Suprapubic skin (tissue), 4 donors: ENCODE measurements around the gene DRD5. TPM values are rescaled to one million over a fixed set of nuclear protein-coding genes. Genes with fewer than 3 reads are reported as not detected.

Experiments
- DNase-seq, 2 donors: peaks; one replicate each; pipeline ENCODE4 v3.0.0-alpha.2; 2019; ENCODE audit warnings: low spot score in 2 of 2
- H3K27ac ChIP-seq: fragments of 200-600 bp; sonication (generic); one replicate; pipeline ENCODE4 v1.5.1; 2019
- H3K27me3 ChIP-seq: fragments of 200-600 bp; sonication (generic); one replicate; pipeline ENCODE4 v1.5.1; 2019
- H3K36me3 ChIP-seq: fragments of 200-600 bp; sonication (generic); one replicate; pipeline ENCODE4 v1.5.1; 2019
- H3K4me1 ChIP-seq: fragments of 200-600 bp; sonication (generic); one replicate; pipeline ENCODE4 v1.5.1; 2019
- H3K4me3 ChIP-seq: fragments of 200-600 bp; sonication (generic); one replicate; pipeline ENCODE4 v1.5.1; 2019; ENCODE audit warnings: mild to moderate bottlenecking
- H3K9me3 ChIP-seq: fragments of 200-600 bp; sonication (generic); one replicate; pipeline ENCODE4 v1.5.1; 2019
- CTCF ChIP-seq, 2 donors: fragments of 200-600 bp in 1 of 2; fragments of 450-650 bp in 1 of 2; sonication (generic) in 1 of 2; IDR thresholded peaks; one replicate each; pipeline ENCODE4 v1.5.1; 2016 to 2019; ENCODE audit warnings: antibody characterized with exemption in 2 of 2, mild to moderate bottlenecking in 1 of 2, moderate library complexity in 1 of 2
- EP300 ChIP-seq: sonication (generic); formaldehyde crosslinking; IDR thresholded peaks from one replicate; pipeline ENCODE4 v1.6.1; 2017; ENCODE audit warnings: antibody characterized with exemption
- POLR2A ChIP-seq, 2 donors: fragments of 450-650 bp; IDR thresholded peaks; one replicate each; pipeline ENCODE4 v1.6.1; 2017; ENCODE audit warnings: antibody characterized with exemption in 2 of 2, mild to moderate bottlenecking in 2 of 2, moderate library complexity in 2 of 2
- POLR2AphosphoS5 ChIP-seq, 3 donors: sonication (generic); formaldehyde crosslinking; IDR thresholded peaks; one replicate each; pipeline ENCODE4 v1.6.1; 2017; ENCODE audit warnings: antibody characterized with exemption in 3 of 3
- WGBS: methylation state at CpG from one replicate; pipeline ENCODE4 v1.1.5; 2018; 5-methylcytosine and 5-hydroxymethylcytosine counted together
- total RNA-seq, 4 donors: library from RNA; depleted of rRNA; stranded (reverse); fragments of >200 nt; gene quantifications; one replicate each; pipeline ENCODE4 v1.1.0, GENCODE V29; 2016

DRD5 gene
- total RNA-seq, 4 donors from 2014 or later, result not detected

DNA sequence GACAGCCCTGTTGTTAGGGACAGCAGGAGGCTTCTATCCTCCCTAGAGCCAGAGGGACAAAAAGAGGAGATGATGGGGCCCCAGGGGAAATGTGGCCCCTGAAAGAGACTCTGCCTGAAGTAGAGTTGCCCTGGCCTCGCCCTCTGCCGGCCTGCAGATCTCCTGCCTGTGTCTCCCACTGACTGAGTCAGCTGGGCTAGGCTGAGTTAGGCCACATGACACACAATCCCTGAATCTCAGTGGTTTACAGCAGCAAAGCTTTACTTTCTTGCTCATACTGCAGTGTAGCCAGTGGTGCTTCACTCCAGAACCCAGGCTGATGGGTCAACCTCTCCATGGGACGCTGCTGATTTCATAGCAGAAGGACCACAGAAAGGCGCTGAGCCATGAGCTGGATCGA, 23.5 kb downstream of the DRD5 start:
- H3K27ac ChIP-seq, result no peak overlapping the region
- no peaks in the 10 kb centered on the region for H3K9me3 ChIP-seq
- H3K4me1 ChIP-seq, result no peaks in the 10 kb centered on the region
- no peak for DNase-seq
- H3K36me3 ChIP-seq, result no peaks in the 10 kb centered on the region
- no peak for TF ChIP-seq POLR2AphosphoS5 (IDR thresholded peaks at IDR 0.05)
- TF ChIP-seq POLR2A (IDR thresholded peaks at IDR 0.05), result no peak
- TF ChIP-seq CTCF (IDR thresholded peaks at IDR 0.05), result no peak
- TF ChIP-seq EP300, result no peak
- H3K4me3 ChIP-seq, result no peak overlapping the region
- WGBS, result 94% methylated on average over 5 of the region's 5 CpGs
- H3K27me3 ChIP-seq, result no peaks in the 10 kb centered on the region

GRCh38 chr4:9808077-9808476, 26.6 kb downstream of the DRD5 start:
- 81% methylated on average over 5 of the region's 5 CpGs for WGBS
- peaks cover 6% of the 10 kb centered on the region for H3K4me1 ChIP-seq
- TF ChIP-seq CTCF (IDR thresholded peaks at IDR 0.05), result no peak
- TF ChIP-seq POLR2AphosphoS5 (IDR thresholded peaks at IDR 0.05), result no peak
- no peak for TF ChIP-seq EP300
- no peak for TF ChIP-seq POLR2A (IDR thresholded peaks at IDR 0.05)

DNA sequence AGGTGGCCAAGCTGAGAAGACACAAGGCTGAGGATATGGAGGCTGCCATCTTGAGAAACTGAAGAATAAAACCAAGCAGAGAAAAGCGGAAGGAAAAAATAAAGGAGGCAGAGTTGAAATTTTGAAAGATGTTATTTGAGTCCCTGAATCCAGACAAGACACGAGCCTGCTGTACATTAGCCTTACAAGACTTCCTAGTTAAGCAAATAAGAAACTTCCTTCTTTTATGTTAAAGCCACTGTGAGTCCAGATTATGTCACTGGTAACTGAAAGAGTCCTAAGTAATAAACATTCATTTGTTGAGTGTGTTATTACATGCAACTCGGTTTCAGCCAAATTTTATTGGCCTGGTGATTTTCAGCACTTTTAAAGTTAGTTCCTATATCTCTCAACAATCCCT, 30.4 kb downstream of the DRD5 start:
- Histone ChIP-seq H3K4me3 (no peak overlapping the region), H3K36me3 (no peaks in the 10 kb centered on the region), H3K27me3 (no peaks in the 10 kb centered on the region), H3K4me1 (peaks cover 8% of the 10 kb centered on the region), H3K27ac (no peak overlapping the region), H3K9me3 (no peaks in the 10 kb centered on the region)
- WGBS, result 83% methylated on average over 3 of the region's 3 CpGs
- TF ChIP-seq EP300, result no peak
- TF ChIP-seq POLR2AphosphoS5 (IDR thresholded peaks at IDR 0.05), result no peak
- no peak for TF ChIP-seq POLR2A (IDR thresholded peaks at IDR 0.05)
- TF ChIP-seq CTCF (IDR thresholded peaks at IDR 0.05), result no peak
- DNase-seq, result no peak

More at GRCh38 chr4:9808077-9808476, 26.6 kb downstream of the DRD5 start:
- no peak overlapping the region for H3K27ac ChIP-seq
- H3K27me3 ChIP-seq, result no peaks in the 10 kb centered on the region
- H3K9me3 ChIP-seq, result no peaks in the 10 kb centered on the region
- DNase-seq, result no peak
- no peak overlapping the region for H3K4me3 ChIP-seq
- H3K36me3 ChIP-seq, result no peaks in the 10 kb centered on the region

- TF ChIP-seq EP300 (no peak), POLR2AphosphoS5 (IDR thresholded peaks at IDR 0.05) (no peak), POLR2A (IDR thresholded peaks at IDR 0.05) (no peak), CTCF (IDR thresholded peaks at IDR 0.05) (no peak)
- WGBS, result 43% methylated on average over 4 of the region's 4 CpGs
- Histone ChIP-seq H3K4me1 (peaks cover 8% of the 10 kb centered on the region), H3K4me3 (no peak overlapping the region), H3K9me3 (no peaks in the 10 kb centered on the region), H3K27ac (no peak overlapping the region), H3K36me3 (no peaks in the 10 kb centered on the region), H3K27me3 (no peaks in the 10 kb centered on the region)
- DNase-seq, result no peak
These were observed 31.3 kb downstream of the DRD5 start for GRCh38 chr4:9812501-9813340.

DNA sequence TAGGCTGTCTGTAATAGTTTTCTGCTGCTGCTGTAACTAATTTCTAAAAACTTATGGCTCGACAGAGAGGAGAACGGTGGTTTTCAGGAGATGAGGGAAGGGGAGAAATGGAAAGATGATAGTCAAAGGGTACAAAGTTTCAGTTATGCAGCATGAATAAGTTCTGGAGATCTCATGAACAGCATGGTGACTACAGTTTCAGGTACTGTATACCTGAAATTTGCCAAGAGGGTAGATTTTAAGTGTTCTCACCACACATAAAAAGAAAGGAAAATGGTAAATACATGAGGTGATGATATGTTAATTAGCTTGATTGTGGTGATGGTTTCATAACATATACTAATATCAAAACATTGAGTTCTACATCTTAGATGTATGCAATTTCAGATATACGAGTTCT, 34.9 kb downstream of the DRD5 start:
- Histone ChIP-seq H3K27me3 (no peaks in the 10 kb centered on the region), H3K4me3 (no peak overlapping the region), H3K4me1 (peaks cover 8% of the 10 kb centered on the region), H3K9me3 (no peaks in the 10 kb centered on the region), H3K27ac (no peak overlapping the region), H3K36me3 (no peaks in the 10 kb centered on the region)
- 89% methylated on average over 3 of the region's 3 CpGs for WGBS
- no peak for DNase-seq
- no peak for TF ChIP-seq CTCF (IDR thresholded peaks at IDR 0.05)
- no peak for TF ChIP-seq POLR2A (IDR thresholded peaks at IDR 0.05)
- no peak for TF ChIP-seq POLR2AphosphoS5 (IDR thresholded peaks at IDR 0.05)
